ENCODE data around the gene LRRC38.

LRRC38 gene

GRCh38 chr1:13469343-13469742 is 44.5 kb downstream of the LRRC38 start:
- H3K27me3 ChIP-seq: no peaks in the 10 kb centered on the region
- no peak overlapping the region for H3K4me3 ChIP-seq (ENCODE audit: low read depth, low read length)
- no peaks in the 10 kb centered on the region for H3K36me3 ChIP-seq
- no peak for DNase-seq
- no peaks in the 10 kb centered on the region for H3K4me1 ChIP-seq
- no peak for TF ChIP-seq CTCF (IDR thresholded peaks at IDR 0.05; ENCODE audit: low read depth, low read length)
- no peaks in the 10 kb centered on the region for H3K9me3 ChIP-seq

- no peak for TF ChIP-seq CTCF (IDR thresholded peaks at IDR 0.05; ENCODE audit: low read depth, low read length)
- DNase-seq: no peak
- Histone ChIP-seq H3K4me3 (ENCODE audit: low read depth, low read length) (no peak overlapping the region), H3K36me3 (no peaks in the 10 kb centered on the region), H3K9me3 (no peaks in the 10 kb centered on the region), H3K27me3 (no peaks in the 10 kb centered on the region), H3K4me1 (no peaks in the 10 kb centered on the region)
Observed at GRCh38 chr1:13465515-13465914, 48.3 kb downstream of the LRRC38 start.

GRCh38 chr1:13462682-13463081 is 51.1 kb downstream of the LRRC38 start:
- Histone ChIP-seq H3K4me1 (no peaks in the 10 kb centered on the region), H3K36me3 (no peaks in the 10 kb centered on the region), H3K4me3 (ENCODE audit: low read depth, low read length) (no peak overlapping the region), H3K9me3 (no peaks in the 10 kb centered on the region), H3K27me3 (no peaks in the 10 kb centered on the region)
- DNase-seq: no peak
- TF ChIP-seq CTCF (IDR thresholded peaks at IDR 0.05; ENCODE audit: low read depth, low read length): no peak

GRCh38 chr1:13461977-13462376 is 51.8 kb downstream of the LRRC38 start:
- no peak for DNase-seq
- TF ChIP-seq CTCF (IDR thresholded peaks at IDR 0.05; ENCODE audit: low read depth, low read length): no peak
- Histone ChIP-seq H3K4me1 (no peaks in the 10 kb centered on the region), H3K9me3 (no peaks in the 10 kb centered on the region), H3K36me3 (no peaks in the 10 kb centered on the region), H3K4me3 (ENCODE audit: low read depth, low read length) (no peak overlapping the region), H3K27me3 (no peaks in the 10 kb centered on the region)

- H3K4me1 ChIP-seq: no peaks in the 10 kb centered on the region
- TF ChIP-seq CTCF (IDR thresholded peaks at IDR 0.05; ENCODE audit: low read depth, low read length): no peak
- no peaks in the 10 kb centered on the region for H3K27me3 ChIP-seq
- no peaks in the 10 kb centered on the region for H3K36me3 ChIP-seq
- no peak for DNase-seq
- no peaks in the 10 kb centered on the region for H3K9me3 ChIP-seq
- no peak overlapping the region for H3K4me3 ChIP-seq (ENCODE audit: low read depth, low read length)
Observed at GRCh38 chr1:13456904-13457532, 56.8 kb downstream of the LRRC38 start.

GRCh38 chr1:13451399-13451965 is 62.3 kb downstream of the LRRC38 start:
- Histone ChIP-seq H3K27me3 (no peaks in the 10 kb centered on the region), H3K9me3 (no peaks in the 10 kb centered on the region), H3K4me1 (no peaks in the 10 kb centered on the region), H3K4me3 (ENCODE audit: low read depth, low read length) (no peak overlapping the region), H3K36me3 (no peaks in the 10 kb centered on the region)
- no peak for TF ChIP-seq CTCF (IDR thresholded peaks at IDR 0.05; ENCODE audit: low read depth, low read length)
- DNase-seq: no peak

All from BE2C (cell line).